Stimulated activated CD4-positive, alpha-beta T cell treated with anti-CD3 and anti-CD28 coated beads, Interleukin-1b, Interleukin-23, amount 100 ng/mL, for 4 hours (primary cell): ENCODE data around the gene CENPB.
"Not testable (repeated sequence)": the region's sequence is repeated elsewhere in the genome, so short reads cannot be mapped to it uniquely, and the experiment has no call there.

Experiments used
- DNase-seq, 2 donors: peaks; one replicate each; pipeline ENCODE4 v3.0.0-alpha.2; 2020; ENCODE audit warnings: low read depth in 2 of 2

CENPB gene, protein sequence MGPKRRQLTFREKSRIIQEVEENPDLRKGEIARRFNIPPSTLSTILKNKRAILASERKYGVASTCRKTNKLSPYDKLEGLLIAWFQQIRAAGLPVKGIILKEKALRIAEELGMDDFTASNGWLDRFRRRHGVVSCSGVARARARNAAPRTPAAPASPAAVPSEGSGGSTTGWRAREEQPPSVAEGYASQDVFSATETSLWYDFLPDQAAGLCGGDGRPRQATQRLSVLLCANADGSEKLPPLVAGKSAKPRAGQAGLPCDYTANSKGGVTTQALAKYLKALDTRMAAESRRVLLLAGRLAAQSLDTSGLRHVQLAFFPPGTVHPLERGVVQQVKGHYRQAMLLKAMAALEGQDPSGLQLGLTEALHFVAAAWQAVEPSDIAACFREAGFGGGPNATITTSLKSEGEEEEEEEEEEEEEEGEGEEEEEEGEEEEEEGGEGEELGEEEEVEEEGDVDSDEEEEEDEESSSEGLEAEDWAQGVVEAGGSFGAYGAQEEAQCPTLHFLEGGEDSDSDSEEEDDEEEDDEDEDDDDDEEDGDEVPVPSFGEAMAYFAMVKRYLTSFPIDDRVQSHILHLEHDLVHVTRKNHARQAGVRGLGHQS

DNA sequence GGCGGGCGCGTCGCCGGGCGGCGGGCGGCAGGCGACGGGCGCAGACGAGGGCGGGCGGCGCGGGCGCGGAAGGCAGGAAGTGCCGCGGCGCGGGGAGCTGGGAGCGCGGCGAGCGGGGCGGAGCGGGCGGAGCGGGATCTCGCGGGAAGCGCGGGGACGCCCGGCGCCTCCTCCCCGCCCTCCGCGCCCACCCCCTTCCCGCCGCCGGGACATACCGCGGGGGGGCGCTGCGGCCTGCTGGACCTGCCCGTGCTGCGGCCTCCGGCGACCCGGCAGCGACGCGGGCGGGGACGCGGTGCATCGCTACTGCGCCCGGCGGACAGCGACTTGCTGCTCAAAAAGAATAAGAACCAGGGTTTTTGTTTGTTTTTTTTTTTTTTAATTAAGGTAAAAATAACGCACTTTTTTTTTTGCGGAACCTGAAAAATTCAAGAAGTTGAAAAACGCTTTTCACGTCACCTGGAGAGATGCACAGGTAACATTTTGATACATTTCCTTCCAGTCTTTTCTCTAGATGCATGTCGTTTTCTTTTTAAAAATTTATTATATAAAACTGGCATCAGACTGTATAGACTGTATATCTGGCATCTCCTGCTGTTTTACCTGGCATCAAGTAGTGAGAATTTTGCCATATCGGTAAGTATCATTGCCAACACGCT, at the start of gene CENPB:
Gene CENPB (minus strand): TSS at position 76 of the 659 bp plus-strand sequence. CDS start 257 bp downstream, outside the sequence.
- DNase-seq, result peak; percentile 86 to 93

DNA sequence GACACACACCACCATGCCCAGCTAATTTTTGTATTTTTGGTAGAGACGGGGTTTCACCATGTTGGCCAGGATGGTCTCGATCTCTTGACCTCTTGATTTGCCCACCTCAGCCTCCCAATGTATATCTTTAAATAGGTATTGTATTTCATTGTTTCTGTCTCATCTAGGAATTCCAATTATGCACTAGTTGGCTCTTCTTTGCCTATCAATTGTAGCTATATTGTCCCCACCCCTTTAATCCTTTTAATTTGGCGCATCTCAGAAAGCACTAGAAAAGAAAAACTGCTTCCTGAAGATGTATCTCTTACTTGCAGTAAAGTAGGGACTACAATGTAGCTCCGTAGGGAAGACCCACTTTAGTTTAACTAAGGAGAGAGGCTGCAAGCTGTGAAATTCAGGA, 49.6 kb upstream of the CENPB start:
- DNase-seq, result no peak

DNA sequence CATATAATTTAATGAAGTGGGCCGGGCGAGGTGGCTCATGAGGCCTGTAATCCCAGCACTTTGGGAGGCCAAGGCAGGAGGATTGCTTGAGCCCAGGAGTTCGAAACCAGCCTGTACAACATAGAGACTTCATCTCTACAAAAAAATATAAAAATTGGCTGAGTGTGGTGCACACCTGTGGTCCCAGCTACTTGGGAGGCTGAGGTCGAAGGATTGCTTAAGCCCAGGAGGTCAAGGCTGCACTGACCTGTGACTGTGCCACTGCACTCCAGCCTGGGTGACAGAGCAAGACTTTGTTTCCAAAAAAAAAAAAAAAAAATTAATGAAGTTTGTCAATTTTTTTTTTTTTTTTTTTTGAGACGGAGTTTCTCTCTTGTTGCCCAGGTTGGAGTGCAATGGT, 43.4 kb upstream of the CENPB start:
- not testable (repeated sequence) for DNase-seq

DNA sequence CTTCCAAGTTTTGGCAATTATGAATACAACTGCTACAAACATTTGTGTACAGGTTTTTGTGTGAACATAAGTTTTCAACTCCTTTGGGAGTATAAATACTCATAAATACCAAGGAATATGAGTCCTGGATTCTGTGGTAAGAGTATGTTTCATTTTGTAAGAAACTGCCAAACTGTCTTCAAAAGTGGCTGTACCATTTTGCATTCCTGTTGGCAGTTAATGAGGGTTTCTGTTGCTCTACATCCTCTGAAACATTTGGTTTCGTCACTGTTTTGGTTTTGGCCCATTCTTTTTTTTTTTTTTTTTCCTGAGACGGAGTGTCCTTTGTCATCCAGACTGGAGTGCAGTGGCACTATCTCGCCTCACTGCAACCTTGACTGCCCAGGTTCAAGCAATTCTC, 42.3 kb upstream of the CENPB start:
- DNase-seq, result no peak

DNA sequence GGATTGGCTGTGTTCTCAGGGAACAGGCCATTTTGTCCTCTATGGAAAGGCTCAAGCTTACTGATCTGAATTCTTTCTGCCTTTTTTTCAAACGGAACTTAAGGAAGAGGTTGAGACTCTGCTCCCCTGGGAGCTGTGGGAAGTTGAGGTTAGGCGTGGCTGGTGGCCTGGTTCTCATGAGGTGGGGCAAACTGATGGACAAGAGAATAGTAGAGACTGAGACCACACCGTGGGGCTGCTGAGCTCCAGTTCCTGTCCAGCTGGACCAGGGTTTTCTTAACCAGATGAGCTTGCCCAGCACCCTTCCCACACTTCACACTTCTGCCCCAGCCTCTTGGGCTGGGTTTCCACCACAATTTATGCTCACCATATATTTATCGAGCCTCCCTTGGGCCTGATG, 39.9 kb upstream of the CENPB start:
- no peak for DNase-seq

DNA sequence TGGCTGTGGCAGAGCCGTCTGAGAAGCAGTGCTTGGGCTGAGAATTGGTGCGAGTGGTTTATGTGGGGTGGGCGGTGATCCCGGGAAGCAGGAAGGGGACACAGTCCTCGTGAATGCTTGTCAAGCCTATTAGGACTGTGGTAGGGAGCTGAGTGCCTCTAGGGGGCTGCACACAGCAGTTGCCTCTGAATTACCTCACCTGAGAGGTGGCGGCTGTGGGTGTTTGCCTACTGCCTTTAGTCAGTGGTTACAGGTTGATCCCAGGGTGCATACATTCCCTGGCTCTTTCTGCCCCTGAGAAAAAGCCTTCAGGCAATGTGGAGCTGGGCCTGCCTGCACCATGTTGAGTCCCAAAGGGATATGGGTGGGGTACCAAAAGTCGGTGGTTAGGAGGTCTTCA, 39.0 kb upstream of the CENPB start:
- no peak for DNase-seq

DNA sequence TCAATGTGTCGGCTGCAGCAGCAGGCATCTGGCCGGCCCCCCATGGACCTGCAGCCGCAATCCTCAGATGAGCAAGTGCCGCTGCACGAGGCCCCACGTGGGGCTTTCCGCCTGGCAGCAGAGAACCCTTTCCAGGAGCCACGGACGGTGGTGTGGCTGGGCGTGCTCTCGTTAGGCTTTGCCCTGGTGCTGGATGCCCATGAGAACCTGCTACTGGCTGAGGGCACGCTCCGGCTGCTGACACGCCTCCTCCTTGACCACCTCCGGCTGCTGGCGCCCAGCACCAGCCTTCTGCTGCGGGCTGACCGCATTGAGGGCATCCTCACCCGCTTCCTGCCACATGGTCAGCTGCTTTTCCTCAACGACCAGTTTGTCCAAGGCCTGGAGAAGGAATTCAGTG, 37.3 kb upstream of the CENPB start:
- DNase-seq, result no peak

DNA sequence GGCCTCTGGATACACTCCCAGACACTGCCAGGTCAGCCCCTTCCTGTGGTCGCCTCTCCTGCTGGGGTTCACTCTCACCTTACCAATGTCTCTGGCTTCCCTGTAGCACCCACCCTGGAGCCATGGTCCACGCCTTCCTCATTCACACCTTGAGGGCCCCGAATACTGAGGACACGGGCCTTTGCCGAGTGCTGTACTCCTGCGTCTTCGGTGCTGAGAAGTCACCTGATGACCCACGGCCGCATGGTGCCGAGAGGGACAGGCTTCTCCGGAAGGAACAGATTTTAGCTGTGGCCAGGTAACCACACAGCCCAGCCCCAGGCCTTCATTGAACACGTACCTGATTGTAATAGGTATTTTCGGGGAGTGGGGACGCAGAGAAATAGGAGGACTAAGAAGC, 35.5 kb upstream of the CENPB start:
- DNase-seq, result no peak

DNA sequence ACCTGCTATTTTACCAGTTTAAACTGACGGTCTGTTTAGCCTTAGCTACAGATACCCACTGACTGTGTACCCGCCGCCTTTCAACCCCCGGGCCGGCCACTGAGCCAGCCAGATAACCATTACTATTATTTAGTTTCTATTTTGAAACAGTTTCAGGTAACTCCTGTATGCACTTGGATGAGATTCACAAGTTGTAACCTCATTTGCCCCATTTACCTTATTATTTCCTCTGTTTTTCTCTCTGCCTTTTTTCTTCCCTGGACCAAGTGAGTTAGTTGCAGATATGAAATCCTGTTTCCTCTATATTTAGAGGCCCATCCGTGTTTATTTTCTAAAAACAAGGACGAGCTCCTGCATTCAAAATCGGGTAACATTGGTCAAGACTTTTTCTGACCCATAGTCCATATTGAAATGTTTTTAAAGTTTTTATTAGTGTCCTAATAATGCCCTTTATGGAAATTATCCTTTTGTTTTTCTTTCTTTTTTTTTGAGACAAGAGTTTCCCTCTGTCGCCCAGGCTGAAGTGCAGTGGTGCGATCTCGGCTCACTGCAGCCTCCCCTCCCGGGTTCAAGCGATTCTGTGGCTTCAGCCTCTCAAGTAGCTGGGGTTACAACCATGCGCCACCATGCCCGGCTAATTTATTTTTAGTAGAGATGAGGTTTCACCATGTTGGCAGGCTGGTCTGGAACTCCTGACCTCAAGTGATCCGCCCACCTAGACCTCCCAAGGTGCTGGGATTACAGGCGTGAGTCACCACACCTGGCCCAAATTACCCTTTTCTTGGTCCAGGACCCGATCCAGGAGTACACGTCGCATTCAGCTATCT, 34.6 kb upstream of the CENPB start:
- no peak for DNase-seq

DNA sequence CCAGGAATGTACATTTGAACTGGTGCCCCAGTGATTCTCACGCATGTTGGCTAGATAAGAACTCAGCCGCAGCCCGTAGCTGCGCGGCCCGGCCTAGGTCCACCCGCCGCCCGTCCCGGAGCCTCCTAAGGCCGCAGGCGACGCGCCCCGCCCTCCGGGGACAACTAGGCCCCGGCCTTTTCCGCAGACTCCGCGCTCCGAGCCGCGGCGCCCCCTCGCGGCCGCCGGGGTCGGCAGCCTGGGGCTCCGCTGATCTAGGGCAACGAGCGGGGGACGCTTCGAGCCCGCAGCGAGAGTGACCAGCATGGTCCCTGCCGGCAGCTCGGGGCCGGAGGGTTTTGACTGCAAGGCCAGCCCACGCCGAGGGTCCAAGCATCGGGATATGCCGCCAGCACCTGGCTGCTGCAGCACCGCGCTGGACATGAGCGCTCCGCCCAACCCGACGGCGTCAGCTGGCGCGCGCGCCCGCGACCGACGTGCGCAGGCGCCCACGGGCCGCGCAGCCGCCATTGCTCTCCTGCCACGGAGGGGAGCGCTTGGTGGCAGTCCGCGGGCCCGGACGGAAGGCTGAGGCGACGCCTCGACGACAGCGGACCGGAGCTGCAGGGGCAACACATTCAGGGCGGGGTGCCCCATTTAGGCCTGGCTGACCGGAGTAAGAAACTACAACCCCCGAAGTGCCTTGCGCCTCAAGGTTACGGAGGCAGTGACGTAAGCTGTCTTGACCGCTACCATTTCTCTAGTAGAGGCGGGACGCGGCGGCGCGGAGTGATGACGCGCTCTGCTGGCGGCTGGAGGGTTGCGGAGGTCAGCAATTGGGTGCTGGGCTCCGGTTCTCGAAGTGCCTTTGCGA, 33.7 kb upstream of the CENPB start, which contains the start of gene AP5S1:
Gene AP5S1 (plus strand): TSS at position 500 of the 853 bp plus-strand sequence. CDS start 1,571 bp downstream, outside the sequence.
- peak; percentile 75 to 85 for DNase-seq

DNA sequence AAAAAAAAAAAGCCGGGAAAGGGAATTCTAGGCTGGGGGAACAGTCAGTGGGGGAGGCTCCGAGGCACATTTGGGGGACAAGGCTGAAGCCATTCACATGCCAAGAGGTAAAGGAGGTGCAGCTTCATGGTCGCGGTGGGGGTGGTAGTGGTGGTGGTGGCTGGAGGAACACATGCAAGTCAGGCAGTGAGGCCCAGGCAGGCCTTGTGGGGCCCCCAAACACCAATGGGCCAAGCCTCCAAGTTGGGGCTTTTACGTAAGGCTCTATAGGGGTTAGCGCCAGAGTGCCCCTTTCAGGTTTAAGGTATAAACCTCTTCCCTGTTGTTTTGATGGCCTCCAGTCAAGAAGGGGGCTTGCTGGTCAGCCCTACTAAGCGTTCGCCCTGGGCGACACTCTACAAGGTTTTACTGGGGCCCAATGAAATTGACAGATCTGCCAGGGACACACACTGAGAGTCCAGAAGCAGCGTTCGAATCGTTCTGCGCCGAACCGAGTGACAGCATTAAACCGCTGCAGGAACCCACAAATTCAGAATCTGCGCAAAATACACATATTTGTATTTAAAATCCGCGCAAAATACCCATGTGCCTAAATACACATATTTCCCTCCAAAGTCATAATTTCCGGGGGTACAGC, 33.0 kb upstream of the CENPB start:
- no peak for DNase-seq

DNA sequence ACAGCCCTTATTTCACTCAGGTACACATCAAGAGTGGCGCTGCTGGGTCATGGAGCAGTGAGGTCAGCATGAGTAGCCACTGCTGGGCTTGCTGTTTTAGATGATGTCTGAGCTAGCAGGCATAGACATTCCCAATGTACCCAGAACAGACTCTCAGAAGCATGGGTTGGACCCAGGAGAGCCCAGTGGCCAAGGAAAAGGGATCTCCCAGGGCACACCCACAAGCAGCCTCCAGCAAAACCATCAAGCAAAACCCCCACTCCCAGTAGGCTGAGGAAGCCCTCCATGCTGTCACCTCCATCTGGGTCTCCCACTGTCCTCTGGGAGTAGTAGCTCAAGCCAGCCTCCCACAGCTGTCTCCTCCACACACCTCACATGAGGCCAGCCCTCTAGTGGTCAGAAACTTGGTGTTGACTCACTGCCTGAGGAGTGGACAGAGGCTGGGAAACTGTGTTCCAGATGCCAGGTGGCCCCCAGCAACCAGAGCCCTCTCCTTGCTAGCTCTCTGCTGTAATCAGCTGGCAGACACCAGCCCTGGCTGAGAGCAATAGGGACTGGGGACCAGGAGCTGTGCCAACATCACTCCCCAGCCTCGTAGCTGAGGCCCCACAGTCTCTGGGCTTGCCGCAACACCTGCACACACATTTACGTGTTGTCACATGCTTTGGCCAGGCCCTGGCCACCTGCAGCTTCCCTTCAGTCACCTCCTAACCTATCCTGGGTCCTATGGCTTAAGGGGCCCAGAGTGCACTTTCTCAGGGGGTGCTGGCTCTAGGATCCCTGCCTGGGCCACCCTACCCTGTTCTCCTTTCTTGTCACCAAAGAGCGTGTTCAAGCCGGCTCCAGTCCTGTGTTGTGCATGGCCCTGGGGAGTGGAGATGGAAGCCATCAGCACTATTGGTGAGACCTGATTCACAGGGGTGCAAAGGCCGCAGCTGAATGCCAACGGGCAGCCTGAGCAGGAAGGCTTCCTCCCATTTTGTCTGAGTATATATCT, 31.9 kb upstream of the CENPB start:
- no peak for DNase-seq

DNA sequence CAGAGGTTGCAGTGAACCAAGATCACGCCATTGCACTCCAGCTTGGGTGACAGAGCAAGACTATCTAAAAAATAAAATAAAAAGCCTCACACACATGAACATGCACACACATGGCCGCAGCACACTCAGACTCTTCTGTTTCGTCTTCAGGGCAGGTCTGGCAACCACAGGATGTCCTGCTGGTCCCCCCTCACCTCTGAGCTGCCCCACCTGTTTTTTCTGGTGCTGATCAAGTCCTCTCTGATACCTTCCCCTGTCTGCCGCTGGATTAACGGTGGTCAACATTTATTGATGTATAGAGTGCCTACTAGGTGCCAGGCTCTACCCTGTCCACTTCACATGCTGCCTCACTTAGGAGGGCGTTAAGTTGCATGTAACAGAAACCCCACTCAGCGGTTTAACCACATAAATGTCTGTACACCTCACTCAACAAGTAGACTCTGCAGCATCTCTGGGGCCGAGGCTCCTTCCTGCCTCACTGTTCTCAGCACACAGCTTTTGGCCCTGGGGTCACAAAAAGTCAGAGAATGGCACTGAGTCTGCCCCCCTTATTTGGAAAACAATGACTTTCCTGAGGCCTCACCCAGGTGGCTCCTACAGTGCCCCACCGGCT, 29.3 kb upstream of the CENPB start:
- DNase-seq, result no peak

DNA sequence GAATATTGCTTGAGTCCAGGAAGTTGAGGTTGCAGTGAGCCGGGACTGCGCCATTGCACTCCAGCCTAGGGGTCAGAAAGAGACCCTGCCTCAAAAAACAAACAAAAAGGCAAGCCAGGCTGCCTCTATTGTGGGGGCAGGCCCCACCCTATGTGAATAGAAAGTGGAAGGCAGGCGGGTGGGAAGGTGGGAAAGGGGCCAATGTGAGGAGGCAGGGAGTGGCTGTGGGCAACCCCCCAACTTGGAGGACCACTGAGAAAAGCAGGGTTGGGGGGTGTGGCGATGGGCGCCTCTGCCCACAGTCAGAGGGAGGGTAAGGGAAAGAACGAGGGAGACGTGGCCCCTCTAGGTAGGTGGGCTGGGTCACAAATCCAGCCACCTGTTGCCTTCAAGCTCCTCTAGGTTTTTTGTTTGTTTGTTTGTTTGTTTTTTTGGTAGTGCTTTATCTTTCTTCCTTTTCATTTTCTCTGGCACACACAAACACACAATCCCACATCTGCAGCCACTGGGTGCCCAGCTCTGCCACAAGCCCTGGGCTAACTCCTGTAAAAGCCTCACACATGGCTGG, 28.5 kb upstream of the CENPB start:
- DNase-seq, result no peak

DNA sequence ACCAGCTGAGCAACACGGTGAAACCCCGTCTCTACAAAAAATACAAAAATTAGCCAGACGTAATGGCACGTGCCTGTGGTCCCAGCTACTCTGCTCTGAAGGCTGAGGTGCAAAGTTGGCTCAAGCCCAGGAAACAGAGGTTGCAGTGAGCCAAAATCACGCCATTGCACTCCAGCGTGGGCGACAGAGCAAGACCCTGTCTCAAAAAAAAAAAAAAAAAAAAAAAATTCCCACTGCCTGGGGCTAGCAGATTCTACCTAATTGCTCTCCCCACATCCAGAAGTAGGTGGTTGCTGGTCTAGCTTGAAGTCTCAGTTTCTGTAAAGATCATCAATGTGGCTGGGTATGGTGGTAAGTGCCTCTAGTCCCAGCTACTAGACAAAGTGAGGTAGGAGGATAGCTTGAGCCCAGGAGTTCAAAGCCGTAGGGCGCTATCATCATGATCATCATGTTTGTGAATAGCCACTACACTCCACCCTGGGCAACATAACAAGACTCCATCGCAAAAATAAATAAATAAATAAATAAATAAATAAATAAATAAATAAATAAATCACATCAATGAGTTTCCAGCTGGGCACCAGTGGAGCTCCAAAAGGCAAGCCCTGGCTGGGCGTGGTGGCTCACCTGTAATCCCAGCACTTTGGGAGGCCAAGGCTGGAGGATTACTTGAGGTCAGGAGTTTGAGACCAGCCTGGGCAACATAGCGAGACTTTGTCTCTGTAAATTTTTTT, 27.5 kb upstream of the CENPB start:
- DNase-seq, result no peak

DNA sequence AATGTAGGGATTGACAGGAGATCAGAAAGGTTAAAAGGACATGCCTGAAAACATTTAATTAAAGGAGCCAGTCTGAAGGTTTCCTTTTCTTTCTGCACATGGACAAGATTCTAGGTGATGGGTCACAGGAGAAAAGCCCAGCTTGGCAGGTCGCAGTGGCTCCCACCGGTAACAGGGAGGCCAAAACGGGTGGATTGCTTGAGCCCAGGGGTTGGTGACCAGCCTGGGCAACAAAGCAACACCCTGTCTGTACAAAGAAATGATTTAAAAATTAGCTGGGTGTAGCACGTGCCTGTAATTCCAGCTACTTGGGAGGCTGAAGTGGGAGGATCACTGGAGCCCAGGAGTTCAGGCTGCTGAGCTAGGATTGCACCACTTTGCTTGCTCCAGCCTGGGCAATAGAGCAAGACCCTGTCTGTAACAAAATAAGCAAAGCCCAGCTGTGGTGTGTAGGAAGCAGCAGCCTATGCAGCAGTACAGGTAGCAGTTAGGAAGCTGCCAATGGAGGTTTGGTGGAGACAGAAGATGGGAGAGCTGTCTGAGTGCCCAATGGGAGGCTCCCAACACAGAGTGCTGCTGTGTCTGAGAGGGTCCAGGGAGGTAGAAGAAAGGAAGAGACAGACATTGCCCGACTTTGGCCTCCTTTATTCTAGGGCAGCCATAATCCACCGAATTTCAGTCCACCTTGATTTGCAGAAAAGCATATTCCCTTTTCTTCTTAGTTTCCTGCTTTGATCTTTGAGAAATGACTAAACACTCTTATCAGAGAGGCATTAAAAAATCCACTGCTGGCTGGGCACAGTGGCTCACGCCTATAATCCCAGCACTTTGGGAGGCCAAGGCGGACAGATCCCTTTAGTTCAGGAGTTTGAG, 26.7 kb upstream of the CENPB start:
- no peak for DNase-seq

DNA sequence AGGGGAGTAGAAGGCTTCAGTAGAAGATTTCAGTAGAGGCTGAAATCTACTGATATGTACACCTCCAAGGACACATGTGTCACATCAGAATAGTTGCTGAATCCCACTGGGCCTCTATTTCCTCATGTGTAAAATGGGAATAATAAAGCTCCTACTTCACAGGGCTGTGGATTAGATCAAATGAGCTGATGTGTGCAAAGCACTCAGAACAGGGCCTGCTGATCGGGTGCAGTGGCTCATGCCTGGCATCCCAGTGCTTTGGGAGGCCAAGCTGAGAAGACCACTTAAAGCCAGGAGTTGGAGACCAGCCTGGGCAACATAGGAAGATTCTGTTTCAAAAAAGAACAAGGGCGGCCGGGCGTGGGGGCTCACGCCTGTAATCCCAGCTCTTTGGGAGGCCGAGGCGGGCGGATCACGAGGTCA, 25.7 kb upstream of the CENPB start:
- no peak for DNase-seq
